ENCODE measurements around the gene GHR.

Gene GHR

GRCh38 chr5:42422656-42423280 lies 471 bp upstream of the GHR start:
- H3K9ac ChIP-seq (ENCODE audit: insufficient read length, low read depth), result no peak overlapping the region
- no peaks in the 10 kb centered on the region for H3K4me1 ChIP-seq (ENCODE audit: insufficient read depth, insufficient read length)
- TF ChIP-seq ZNF274 (IDR thresholded peaks at IDR 0.05; ENCODE audit: low read depth, low read length), result no peak
- TF ChIP-seq YY1 (IDR thresholded peaks at IDR 0.05; ENCODE audit: insufficient read depth, insufficient read length), result no peak
- no peak for TF ChIP-seq SUZ12 (IDR thresholded peaks at IDR 0.05; ENCODE audit: extremely low read depth, insufficient read depth, insufficient read length)
- H3K4me3 ChIP-seq (ENCODE audit: insufficient read length, low read depth), result no peak overlapping the region
- H3K36me3 ChIP-seq (ENCODE audit: insufficient read depth, insufficient read length, low read length), result no peaks in the 10 kb centered on the region
- H3K9me3 ChIP-seq (ENCODE audit: insufficient read depth, low read length), result no peaks in the 10 kb centered on the region
- peaks cover 21% of the 10 kb centered on the region for H3K27me3 ChIP-seq (ENCODE audit: insufficient read depth, insufficient read length)
- no peak for DNase-seq (ENCODE audit: low read depth, low spot score)

- H3K4me3 ChIP-seq (ENCODE audit: insufficient read length, low read depth), result no peak overlapping the region
- H3K36me3 ChIP-seq (ENCODE audit: insufficient read depth, insufficient read length, low read length), result no peaks in the 10 kb centered on the region
- H3K9ac ChIP-seq (ENCODE audit: insufficient read length, low read depth), result no peak overlapping the region
- H3K9me3 ChIP-seq (ENCODE audit: insufficient read depth, low read length), result no peaks in the 10 kb centered on the region
- peaks cover 21% of the 10 kb centered on the region for H3K27me3 ChIP-seq (ENCODE audit: insufficient read depth, insufficient read length)
- TF ChIP-seq SUZ12 (IDR thresholded peaks at IDR 0.05; ENCODE audit: extremely low read depth, insufficient read depth, insufficient read length), result no peak
- no peak for TF ChIP-seq ZNF274 (IDR thresholded peaks at IDR 0.05; ENCODE audit: low read depth, low read length)
- TF ChIP-seq YY1 (IDR thresholded peaks at IDR 0.05; ENCODE audit: insufficient read depth, insufficient read length), result no peak
- no peaks in the 10 kb centered on the region for H3K4me1 ChIP-seq (ENCODE audit: insufficient read depth, insufficient read length)
- no peak for DNase-seq (ENCODE audit: low read depth, low spot score)
Observed at GRCh38 chr5:42426016-42426415, 2.8 kb downstream of the GHR start.

- Histone ChIP-seq H3K4me1 (ENCODE audit: insufficient read depth, insufficient read length) (no peaks in the 10 kb centered on the region), H3K9ac (ENCODE audit: insufficient read length, low read depth) (no peak overlapping the region), H3K4me3 (ENCODE audit: insufficient read length, low read depth) (no peak overlapping the region), H3K9me3 (ENCODE audit: insufficient read depth, low read length) (no peaks in the 10 kb centered on the region), H3K36me3 (ENCODE audit: insufficient read depth, insufficient read length, low read length) (no peaks in the 10 kb centered on the region), H3K27me3 (ENCODE audit: insufficient read depth, insufficient read length) (peaks cover 12% of the 10 kb centered on the region)
- TF ChIP-seq SUZ12 (IDR thresholded peaks at IDR 0.05; ENCODE audit: extremely low read depth, insufficient read depth, insufficient read length) (no peak), ZNF274 (IDR thresholded peaks at IDR 0.05; ENCODE audit: low read depth, low read length) (no peak)
- DNase-seq (ENCODE audit: low read depth, low spot score), result no peak
Observed at GRCh38 chr5:42429694-42430093, 6.5 kb downstream of the GHR start.

- Histone ChIP-seq H3K36me3 (ENCODE audit: insufficient read depth, insufficient read length, low read length) (no peaks in the 10 kb centered on the region), H3K4me3 (ENCODE audit: insufficient read length, low read depth) (no peak overlapping the region), H3K4me1 (ENCODE audit: insufficient read depth, insufficient read length) (no peaks in the 10 kb centered on the region), H3K9me3 (ENCODE audit: insufficient read depth, low read length) (no peaks in the 10 kb centered on the region), H3K9ac (ENCODE audit: insufficient read length, low read depth) (no peak overlapping the region), H3K27me3 (ENCODE audit: insufficient read depth, insufficient read length) (no peaks in the 10 kb centered on the region)
- no peak for DNase-seq (ENCODE audit: low read depth, low spot score)
- no peak for TF ChIP-seq ZNF274 (IDR thresholded peaks at IDR 0.05; ENCODE audit: low read depth, low read length)
- no peak for TF ChIP-seq SUZ12 (IDR thresholded peaks at IDR 0.05; ENCODE audit: extremely low read depth, insufficient read depth, insufficient read length)
- no peak for TF ChIP-seq YY1 (IDR thresholded peaks at IDR 0.05; ENCODE audit: insufficient read depth, insufficient read length)
Observed at GRCh38 chr5:42434047-42434724, 10.9 kb downstream of the GHR start.

GRCh38 chr5:42436051-42436450 lies 12.8 kb downstream of the GHR start:
- Histone ChIP-seq H3K27me3 (ENCODE audit: insufficient read depth, insufficient read length) (no peaks in the 10 kb centered on the region), H3K36me3 (ENCODE audit: insufficient read depth, insufficient read length, low read length) (no peaks in the 10 kb centered on the region), H3K4me1 (ENCODE audit: insufficient read depth, insufficient read length) (no peaks in the 10 kb centered on the region), H3K9ac (ENCODE audit: insufficient read length, low read depth) (no peak overlapping the region), H3K9me3 (ENCODE audit: insufficient read depth, low read length) (no peaks in the 10 kb centered on the region), H3K4me3 (ENCODE audit: insufficient read length, low read depth) (no peak overlapping the region)
- no peak for DNase-seq (ENCODE audit: low read depth, low spot score)
- no peak for TF ChIP-seq ZNF274 (IDR thresholded peaks at IDR 0.05; ENCODE audit: low read depth, low read length)
- TF ChIP-seq SUZ12 (IDR thresholded peaks at IDR 0.05; ENCODE audit: extremely low read depth, insufficient read depth, insufficient read length), result no peak
- no peak for TF ChIP-seq YY1 (IDR thresholded peaks at IDR 0.05; ENCODE audit: insufficient read depth, insufficient read length)

- Histone ChIP-seq H3K9me3 (ENCODE audit: insufficient read depth, low read length) (no peaks in the 10 kb centered on the region), H3K27me3 (ENCODE audit: insufficient read depth, insufficient read length) (no peaks in the 10 kb centered on the region), H3K4me3 (ENCODE audit: insufficient read length, low read depth) (no peak overlapping the region), H3K4me1 (ENCODE audit: insufficient read depth, insufficient read length) (no peaks in the 10 kb centered on the region), H3K36me3 (ENCODE audit: insufficient read depth, insufficient read length, low read length) (no peaks in the 10 kb centered on the region), H3K9ac (ENCODE audit: insufficient read length, low read depth) (no peak overlapping the region)
- TF ChIP-seq ZNF274 (IDR thresholded peaks at IDR 0.05; ENCODE audit: low read depth, low read length) (no peak), SUZ12 (IDR thresholded peaks at IDR 0.05; ENCODE audit: extremely low read depth, insufficient read depth, insufficient read length) (no peak), YY1 (IDR thresholded peaks at IDR 0.05; ENCODE audit: insufficient read depth, insufficient read length) (no peak)
- no peak for DNase-seq (ENCODE audit: low read depth, low spot score)
Observed at GRCh38 chr5:42454216-42454995, 31.2 kb downstream of the GHR start.

GRCh38 chr5:42461033-42461432 lies 37.8 kb downstream of the GHR start:
- no peaks in the 10 kb centered on the region for H3K27me3 ChIP-seq (ENCODE audit: insufficient read depth, insufficient read length)
- TF ChIP-seq SUZ12 (IDR thresholded peaks at IDR 0.05; ENCODE audit: extremely low read depth, insufficient read depth, insufficient read length) (no peak), ZNF274 (IDR thresholded peaks at IDR 0.05; ENCODE audit: low read depth, low read length) (no peak), YY1 (IDR thresholded peaks at IDR 0.05; ENCODE audit: insufficient read depth, insufficient read length) (no peak)
- H3K9me3 ChIP-seq (ENCODE audit: insufficient read depth, low read length), result no peaks in the 10 kb centered on the region
- no peaks in the 10 kb centered on the region for H3K4me1 ChIP-seq (ENCODE audit: insufficient read depth, insufficient read length)
- H3K4me3 ChIP-seq (ENCODE audit: insufficient read length, low read depth), result no peak overlapping the region
- no peaks in the 10 kb centered on the region for H3K36me3 ChIP-seq (ENCODE audit: insufficient read depth, insufficient read length, low read length)
- DNase-seq (ENCODE audit: low read depth, low spot score), result no peak
- no peak overlapping the region for H3K9ac ChIP-seq (ENCODE audit: insufficient read length, low read depth)

Data from NT2/D1 (cell line).